PC-3 (cell line): ENCODE measurements around the gene TNP2.

Experiments
- EZH2 ChIP-seq: fragments of 300-600 bp; sonication (generic); IDR thresholded peaks from one replicate; pipeline ENCODE4 v1.6.1; 2017; ENCODE audit warnings: antibody characterized with exemption, mild to moderate bottlenecking, low read length; ENCODE audit not compliant: unreplicated experiment
- EZH2phosphoT487 ChIP-seq: fragments of 300-600 bp; sonication (generic); IDR thresholded peaks from 2 replicates; pipeline ENCODE4 v1.6.1; 2018; ENCODE audit warnings: mild to moderate bottlenecking, antibody characterized with exemption, low read length, borderline replicate concordance
- TF ChIP-seq, protein P1 (sequence below): fragments of 300-600 bp; sonication (generic); conservative IDR thresholded peaks from 2 replicates; pipeline ENCODE4 v1.5.1; 2017; ENCODE audit warnings: antibody characterized with exemption, low read depth, mild to moderate bottlenecking, low read length

DNA sequence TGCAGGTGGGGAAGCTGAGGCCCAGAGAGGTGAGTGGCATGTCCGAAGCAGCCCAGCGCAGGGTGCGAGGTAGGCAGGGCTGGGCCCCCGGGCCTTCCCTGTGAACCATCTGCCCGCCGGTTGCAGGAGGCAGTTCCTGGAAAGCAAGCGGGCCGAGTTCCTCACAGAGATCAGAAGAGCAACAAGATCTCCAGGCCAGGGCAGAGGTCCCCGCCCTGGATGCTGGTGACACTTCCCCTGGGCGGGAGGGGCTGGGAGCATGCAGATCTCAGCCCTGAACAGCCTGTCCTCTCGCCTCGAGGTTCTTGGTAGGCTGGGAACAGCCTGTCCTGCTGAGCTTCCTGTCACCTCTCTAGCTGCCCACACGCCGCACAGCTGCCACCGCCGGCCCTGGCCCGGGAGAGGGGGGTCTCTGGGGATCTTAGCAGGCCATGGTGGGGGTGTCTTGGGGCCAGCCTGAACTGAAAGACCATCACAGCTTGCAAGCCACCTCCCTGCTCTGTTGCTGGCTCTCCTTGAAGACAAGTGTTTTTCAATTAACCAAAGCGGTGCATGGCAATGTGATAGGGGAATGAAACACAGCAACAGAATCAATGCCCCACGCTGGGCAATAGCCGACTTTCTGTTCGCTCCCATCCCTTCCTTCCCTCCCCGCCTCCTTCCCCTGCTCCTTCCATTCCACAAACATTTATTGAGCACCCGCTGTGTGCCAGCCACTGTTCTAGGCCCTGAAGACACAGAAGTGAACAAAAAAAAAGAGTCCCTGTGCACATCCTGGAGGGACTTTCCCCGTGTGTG is 44.8 kb downstream of the TNP2 start:
- TF ChIP-seq, protein P1, sequence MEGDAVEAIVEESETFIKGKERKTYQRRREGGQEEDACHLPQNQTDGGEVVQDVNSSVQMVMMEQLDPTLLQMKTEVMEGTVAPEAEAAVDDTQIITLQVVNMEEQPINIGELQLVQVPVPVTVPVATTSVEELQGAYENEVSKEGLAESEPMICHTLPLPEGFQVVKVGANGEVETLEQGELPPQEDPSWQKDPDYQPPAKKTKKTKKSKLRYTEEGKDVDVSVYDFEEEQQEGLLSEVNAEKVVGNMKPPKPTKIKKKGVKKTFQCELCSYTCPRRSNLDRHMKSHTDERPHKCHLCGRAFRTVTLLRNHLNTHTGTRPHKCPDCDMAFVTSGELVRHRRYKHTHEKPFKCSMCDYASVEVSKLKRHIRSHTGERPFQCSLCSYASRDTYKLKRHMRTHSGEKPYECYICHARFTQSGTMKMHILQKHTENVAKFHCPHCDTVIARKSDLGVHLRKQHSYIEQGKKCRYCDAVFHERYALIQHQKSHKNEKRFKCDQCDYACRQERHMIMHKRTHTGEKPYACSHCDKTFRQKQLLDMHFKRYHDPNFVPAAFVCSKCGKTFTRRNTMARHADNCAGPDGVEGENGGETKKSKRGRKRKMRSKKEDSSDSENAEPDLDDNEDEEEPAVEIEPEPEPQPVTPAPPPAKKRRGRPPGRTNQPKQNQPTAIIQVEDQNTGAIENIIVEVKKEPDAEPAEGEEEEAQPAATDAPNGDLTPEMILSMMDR = no peak
- TF ChIP-seq EZH2 (no peak), EZH2phosphoT487 (no peak)
